H1 (cell line): ENCODE data around the gene KIAA1671. TPM values are rescaled to one million over a fixed set of nuclear protein-coding genes. Genes with fewer than 3 reads are reported as not detected.

Experiments used
- CTCF ChIA-PET: fragments of 300-600 bp; sonication (Branson Sonifier 250); formaldehyde crosslinking; loops from one replicate; lab custom pipeline; 2021; ENCODE audit not compliant: partially characterized antibody; lab: Charles Lee
- POLR2A ChIA-PET: fragments of 300-600 bp; sonication (Branson Sonifier 250); formaldehyde crosslinking; loops from one replicate; lab custom pipeline; 2021; ENCODE audit warnings: inconsistent platforms; ENCODE audit not compliant: partially characterized antibody; lab: Charles Lee
- DNase-seq, 2 experiments: peaks; one replicate each; pipeline versions ENCODE4 v3.0.0 to v3.0.0-alpha.2; 2010 to 2022; ENCODE audit warnings: low spot score in 2 of 2, low read depth in 1 of 2, mixed read lengths in 1 of 2
- FAIRE-seq: peaks from 2 replicates; lab custom pipeline; 2011; peaks lifted over from hg19 to GRCh38; lab: Jason Lieb, UNC
- H2AFZ ChIP-seq: 2 replicates; pipeline ENCODE4 v1.8.1; 2012; ENCODE audit warnings: low read length, inconsistent platforms
- H2AK5ac ChIP-seq: 2 replicates; pipeline ENCODE4 v1.6.1; 2013; ENCODE audit warnings: low read depth, low read length
- H2BK120ac ChIP-seq: replicated peaks from 2 replicates; pipeline ENCODE3; 2013; ENCODE audit warnings: low read depth, low read length, inconsistent platforms
- H2BK12ac ChIP-seq: 2 replicates; pipeline ENCODE4 v1.6.1; 2013; ENCODE audit warnings: low read depth, low read length
- H2BK15ac ChIP-seq: 2 replicates; pipeline ENCODE4 v1.6.1; 2013; ENCODE audit warnings: low read length
- H2BK20ac ChIP-seq: 2 replicates; pipeline ENCODE4 v1.6.1; 2013; ENCODE audit warnings: low read length
- H2BK5ac ChIP-seq: 2 replicates; pipeline ENCODE4 v1.6.1; 2013; ENCODE audit warnings: low read depth, low read length
- H3K14ac ChIP-seq: 2 replicates; pipeline ENCODE4 v1.6.1; 2013; ENCODE audit warnings: inconsistent platforms; ENCODE audit not compliant: insufficient read length
- H3K18ac ChIP-seq: 2 replicates; pipeline ENCODE4 v1.6.1; 2013; ENCODE audit warnings: low read length; ENCODE audit errors: extremely low read depth
- H3K23ac ChIP-seq: 2 replicates; pipeline ENCODE4 v1.6.1; 2013; ENCODE audit warnings: inconsistent platforms; ENCODE audit not compliant: insufficient read length
- H3K23me2 ChIP-seq: 2 replicates; pipeline ENCODE4 v1.6.1; 2013; ENCODE audit warnings: low read depth, low read length
- H3K27ac ChIP-seq: 2 replicates; pipeline ENCODE4 v1.6.1; 2011; ENCODE audit warnings: low read depth, low read length, inconsistent platforms
- H3K27me3 ChIP-seq, 4 experiments: replicated peaks in 1 of 4; 1 replicate in 1 of 4; 2 replicates in 3 of 4; pipeline versions ENCODE4 v1.6.1 to v1.8.1; 2011 to 2013; ENCODE audit warnings: low read length in 3 of 4, mild to moderate bottlenecking in 3 of 4, inconsistent platforms in 2 of 4, mixed read lengths in 2 of 4, moderate library complexity in 1 of 4; ENCODE audit not compliant: control insufficient read depth in 3 of 4, insufficient read depth in 3 of 4; ENCODE audit errors: extremely low read depth in 1 of 4
- H3K36me3 ChIP-seq, 4 experiments: 2 replicates each; pipeline versions ENCODE4 v1.6.1 to v1.8.1; 2011 to 2013; ENCODE audit warnings: mild to moderate bottlenecking in 4 of 4, low read length in 3 of 4, moderate library complexity in 2 of 4, control low read depth in 1 of 4, inconsistent platforms in 1 of 4; ENCODE audit not compliant: insufficient read depth in 4 of 4, control insufficient read depth in 2 of 4
- H3K4ac ChIP-seq: replicated peaks from 2 replicates; pipeline ENCODE3; 2013; ENCODE audit warnings: low read length, low read depth, mixed read lengths, inconsistent platforms; ENCODE audit not compliant: insufficient read length
- H3K4me1 ChIP-seq, 4 experiments: replicated peaks in 1 of 4; 1 replicate in 1 of 4; 2 replicates in 3 of 4; pipeline versions ENCODE4 v1.6.1 to v1.8.1; 2011 to 2013; ENCODE audit warnings: low read length in 3 of 4, inconsistent platforms in 2 of 4, mixed read lengths in 1 of 4; ENCODE audit not compliant: insufficient read depth in 4 of 4, control insufficient read depth in 3 of 4
- H3K4me2 ChIP-seq, 2 experiments: 2 replicates each; pipeline versions ENCODE4 v1.6.1 to v1.8.1; 2011 to 2013; ENCODE audit warnings: low read depth in 2 of 2, low read length in 2 of 2, control low read depth in 1 of 2, inconsistent platforms in 1 of 2, mild to moderate bottlenecking in 1 of 2; ENCODE audit not compliant: insufficient read depth in 1 of 2
- H3K4me3 ChIP-seq, 4 experiments: fragments of 200-600, 300-600 bp in 1 of 4; sonication (generic), shearing (Covaris generic), sonication (Bioruptor Twin) in 1 of 4; 2 replicates each; pipeline versions ENCODE4 v1.5.1 to v1.8.1; 2011 to 2016; ENCODE audit warnings: low read length in 4 of 4, low read depth in 3 of 4, control low read depth in 2 of 4, inconsistent platforms in 2 of 4, mild to moderate bottlenecking in 2 of 4, mixed read lengths in 1 of 4, moderate library complexity in 1 of 4; ENCODE audit not compliant: insufficient read depth in 2 of 4; ENCODE audit errors: extremely low read depth in 1 of 4
- H3K56ac ChIP-seq: replicated peaks from 2 replicates; pipeline ENCODE3; 2013; ENCODE audit warnings: low read depth, mild to moderate bottlenecking, mixed read lengths, low read length, inconsistent platforms; ENCODE audit not compliant: insufficient read length
- H3K79me1 ChIP-seq: 2 replicates; pipeline ENCODE4 v1.6.1; 2013; ENCODE audit warnings: low read depth, low read length, control low read depth
- H3K79me2 ChIP-seq, 2 experiments: 2 replicates each; pipeline versions ENCODE4 v1.6.1 to v1.8.1; 2012 to 2013; ENCODE audit warnings: low read length in 2 of 2, mild to moderate bottlenecking in 2 of 2, inconsistent platforms in 1 of 2; ENCODE audit not compliant: insufficient read depth in 2 of 2, control insufficient read depth in 1 of 2
- H3K9ac ChIP-seq, 4 experiments: replicated peaks in 1 of 4; 1 replicate in 1 of 4; 2 replicates in 3 of 4; pipeline versions ENCODE4 v1.6.1 to v1.8.1; 2011 to 2013; ENCODE audit warnings: low read depth in 3 of 4, low read length in 3 of 4, control low read depth in 2 of 4, mild to moderate bottlenecking in 2 of 4, moderate library complexity in 2 of 4, inconsistent platforms in 1 of 4; ENCODE audit errors: extremely low read depth in 1 of 4
- H3K9me3 ChIP-seq, 2 experiments: 2 replicates each; pipeline versions ENCODE4 v1.6.1 to v1.8.1; 2012 to 2013; ENCODE audit warnings: mild to moderate bottlenecking in 2 of 2, moderate library complexity in 2 of 2, control low read depth in 1 of 2, inconsistent platforms in 1 of 2, low read depth in 1 of 2, low read length in 1 of 2, mixed read lengths in 1 of 2; ENCODE audit not compliant: insufficient read depth in 2 of 2
- H4K20me1 ChIP-seq, 2 experiments: replicated peaks in 1 of 2; 2 replicates each; pipeline versions ENCODE3 to v1.8.1; 2011 to 2013; ENCODE audit warnings: inconsistent platforms in 2 of 2, low read length in 2 of 2, mild to moderate bottlenecking in 1 of 2; ENCODE audit not compliant: insufficient read depth in 2 of 2, control insufficient read depth in 1 of 2
- H4K5ac ChIP-seq: 2 replicates; pipeline ENCODE4 v1.6.1; 2013; ENCODE audit warnings: low read length, low read depth, mixed read lengths, inconsistent platforms; ENCODE audit not compliant: insufficient read length
- H4K8ac ChIP-seq: 2 replicates; pipeline ENCODE4 v1.8.0; 2013; ENCODE audit warnings: mild to moderate bottlenecking, moderate library complexity, low read length, inconsistent platforms; ENCODE audit not compliant: insufficient read depth; ENCODE audit errors: extremely low read depth
- H4K91ac ChIP-seq: replicated peaks from 2 replicates; pipeline ENCODE3; 2013; ENCODE audit warnings: low read length, mixed read lengths, inconsistent platforms; ENCODE audit not compliant: insufficient read length
- CBX8 ChIP-seq: fragments of 300-800, 300-1000 bp; sonication (generic); IDR thresholded peaks from 2 replicates; pipeline ENCODE4 v1.7.1; 2016; ENCODE audit warnings: low read depth, low read length, borderline replicate concordance
- CTBP2 ChIP-seq: IDR thresholded peaks from 2 replicates; pipeline ENCODE4 v1.7.0; 2011; ENCODE audit warnings: borderline replicate concordance, mild to moderate bottlenecking, moderate library complexity, mixed read lengths, low read length; ENCODE audit not compliant: insufficient read depth, insufficient read length
- HDAC6 ChIP-seq: IDR thresholded peaks from one replicate; pipeline ENCODE4 v1.7.1; 2012; ENCODE audit warnings: low read depth, mild to moderate bottlenecking, inconsistent platforms, low read length, moderate library complexity
- KDM1A ChIP-seq: fragments of 200-600, 300-600 bp; sonication (generic); IDR thresholded peaks from 2 replicates; pipeline ENCODE4 v1.7.1; 2016; ENCODE audit warnings: mild to moderate bottlenecking, low read length, borderline replicate concordance
- PHF8 ChIP-seq: fragments of 200-600 bp; sonication (generic); conservative IDR thresholded peaks from 2 replicates; pipeline ENCODE4 v1.7.1; 2012; ENCODE audit warnings: low read depth, mild to moderate bottlenecking, inconsistent platforms, low read length, moderate library complexity
- RXRA ChIP-seq: IDR thresholded peaks from 2 replicates; pipeline ENCODE4 v1.6.1; 2011; ENCODE audit warnings: low read depth, mild to moderate bottlenecking, low read length, moderate library complexity; ENCODE audit not compliant: insufficient read depth
- SAP30 ChIP-seq: fragments of 300-600 bp; sonication (generic); IDR thresholded peaks from 2 replicates; pipeline ENCODE4 v1.7.1; 2012; ENCODE audit warnings: low read length, moderate library complexity, mild to moderate bottlenecking, inconsistent platforms; ENCODE audit not compliant: insufficient read depth, insufficient replicate concordance
- SIN3A ChIP-seq, 2 experiments: IDR thresholded peaks in 1 of 2; conservative IDR thresholded peaks in 1 of 2; 2 replicates each; pipeline ENCODE4 v1.6.1; 2011 to 2012; ENCODE audit warnings: low read length in 2 of 2, improper control_type of control experiment in 1 of 2, low read depth in 1 of 2, mild to moderate bottlenecking in 1 of 2
- SUZ12 ChIP-seq: fragments of 200-600 bp; sonication (generic); IDR thresholded peaks from 2 replicates; pipeline ENCODE4 v1.6.1; 2012; ENCODE audit warnings: mild to moderate bottlenecking, inconsistent platforms, low read length, moderate library complexity, mixed read lengths
- TBP ChIP-seq: IDR thresholded peaks from 2 replicates; pipeline ENCODE4 v1.6.1; 2011; ENCODE audit warnings: low read depth, low read length, improper control_type of control experiment
- TCF12 ChIP-seq: IDR thresholded peaks from 2 replicates; pipeline ENCODE4 v1.6.1; 2011; ENCODE audit warnings: low read depth, mild to moderate bottlenecking, low read length
- WGBS, 2 experiments: shearing (Covaris generic) in 1 of 2; methylation state at CpG; one replicate each; pipeline versions ENCODE4 v1.1.6 to v1.1.7; 2013 to 2015; ENCODE audit warnings: low lambda C conversion rate in 2 of 2, mixed read lengths in 2 of 2, inconsistent platforms in 1 of 2, low coverage in 1 of 2, missing lambda C conversion rate in 1 of 2; ENCODE audit not compliant: insufficient replicate concordance in 2 of 2, insufficient coverage in 1 of 2, insufficient read length in 1 of 2; ENCODE audit errors: extremely low coverage in 1 of 2, missing lambda C conversion rate in 1 of 2; 5-methylcytosine and 5-hydroxymethylcytosine counted together
- polyA plus RNA-seq, 7 experiments: library from polyadenylated mRNA; depleted of rRNA in 3 of 7; stranded (reverse) in 5 of 7; unstranded in 2 of 7; fragments of >200 nt in 5 of 7; fragments of 200-250 nt in 2 of 7; gene quantifications; 1 replicate in 5 of 7; 2 replicates in 1 of 7; 4 replicates in 1 of 7; pipeline versions ENCODE4 v1.2.1 to v1.2.3, GENCODE V29; 2011 to 2013; ENCODE audit warnings: missing spikeins in 2 of 7, mixed read lengths in 2 of 7
- total RNA-seq: library from RNA; stranded (reverse); fragmentation: NEBNext Ultra II Directional; extraction: Animal tissue kit (Norgen Biotek cat#: 25700); gene quantifications from 2 replicates; pipeline ENCODE4 v1.2.1, GENCODE V29; 2021

The KIAA1671 gene
- total and polyA plus RNA-seq, 2 of the 8 experiments (the other 6 are each of a cell fraction or from before 2014, with no cell fraction given) = 6.4 to 23.9 TPM

DNA sequence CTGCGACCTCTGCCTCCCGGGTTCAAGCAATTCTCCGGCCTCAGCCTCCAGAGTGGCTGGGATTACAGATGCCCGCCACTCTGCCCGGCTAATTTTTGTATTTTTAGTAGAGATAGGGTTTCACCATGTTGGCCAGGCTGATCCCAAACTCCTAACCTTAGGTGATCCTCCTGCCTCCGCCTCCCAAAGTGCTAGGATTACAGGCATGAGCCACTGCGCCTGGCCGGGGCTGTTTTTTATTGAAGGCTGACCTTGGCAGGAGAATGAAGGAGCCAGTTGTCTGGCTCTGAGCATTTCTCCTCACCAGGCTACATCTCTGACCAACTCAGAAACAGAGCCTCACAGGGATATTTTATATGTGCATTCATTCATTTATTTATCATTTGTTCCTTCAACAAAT, 2.3 kb downstream of the KIAA1671 start:
- Histone ChIP-seq H4K8ac (no peak overlapping the region), H3K27me3 (peaks cover 0 to 3% (median 1%) of the 10 kb centered on the region in 4 experiments; a peak in 2 of 7 replicates), H2BK20ac (no peak overlapping the region), H2AK5ac (no peak overlapping the region), H3K79me2 (peaks cover 0 to 31% of the 10 kb centered on the region in 2 experiments; a peak in 2 of 4 replicates), H3K9ac (no peak overlapping the region), H2AFZ (no peak overlapping the region), H3K56ac (no peak overlapping the region), H3K4me3 (no peak overlapping the region), H3K4ac (no peak overlapping the region), H4K20me1 (peaks cover 0 to 3% of the 10 kb centered on the region in 2 experiments), H3K4me2 (peak overlapping the region in 1 of 2 experiments; percentile 83; a peak in 1 of 4 replicates), H3K14ac (no peak overlapping the region), H3K4me1 (peaks cover 0 to 11% (median 6%) of the 10 kb centered on the region in 4 experiments; a peak in 6 of 7 replicates), H3K79me1 (peaks cover 13% of the 10 kb centered on the region)
- 94% methylated on average over 8 of the region's 8 CpGs; no CpG with 5 or more reads in 1 of the 2 experiments for WGBS, 2 experiments
- no peak for DNase-seq
- TF ChIP-seq KDM1A (no peak), TBP (no peak), TCF12 (no peak), CTBP2 (no peak), SAP30 (no peak), SIN3A (conservative IDR thresholded peaks at IDR 0.05 in 1 of 2, IDR thresholded peaks at IDR 0.05 in 1 of 2; ENCODE audit: low read depth in 1 of 2, low read length in 2 of 2) (no peak), SUZ12 (no peak), RXRA (no peak), CBX8 (no peak), HDAC6 (no peak), PHF8 (no peak)
- TF ChIP-seq, all 59 proteins: peak for 0
- peaks cover 13% of the 10 kb centered on the region for H3K23me2 ChIP-seq
- H2BK120ac ChIP-seq = no peak overlapping the region
- ChIA-PET CTCF (interaction anchor here (9.4 to 15.1 kb wide), 3 partner anchors 17 to 98 kb away, joined by 76 to 221 read pairs (median 110); no protein-coding TSS in a partner anchor), POLR2A (no interaction called here)
- H4K91ac ChIP-seq = no peak overlapping the region
- no peak overlapping the region for H3K27ac ChIP-seq
- no peak for FAIRE-seq
- H3K9me3 ChIP-seq = no peaks in the 10 kb centered on the region
- no peak overlapping the region for H3K23ac ChIP-seq
- H2BK12ac ChIP-seq = no peak overlapping the region
- no peak overlapping the region for H3K18ac ChIP-seq
- H2BK15ac ChIP-seq = no peak overlapping the region
- H4K5ac ChIP-seq = no peak overlapping the region
- no peak overlapping the region for H2BK5ac ChIP-seq
- H3K36me3 ChIP-seq = no peaks in the 10 kb centered on the region
